HEK293T (cell line): ENCODE measurements around the gene TLE2.
"Not testable (repeated sequence)": the region's sequence is repeated elsewhere in the genome, so short reads cannot be mapped to it uniquely, and the experiment has no call there.

Source experiments
- CTCF ChIA-PET: fragments of 350-600 bp; formaldehyde crosslinking; extraction: SDS; loops from one replicate; lab custom pipeline; 2021; ENCODE audit warnings: antibody characterized with exemption, inconsistent platforms; lab: Yijun Ruan, JAX
- POLR2A ChIA-PET: fragments of 350-600 bp; formaldehyde crosslinking; extraction: SDS; loops from one replicate; lab custom pipeline; 2020; ENCODE audit warnings: antibody characterized with exemption, inconsistent platforms; lab: Yijun Ruan, JAX
- DNase-seq: peaks from one replicate; pipeline ENCODE4 v3.0.0; 2012; ENCODE audit warnings: mixed read lengths; ENCODE audit errors: extremely low spot score
- ARNT ChIP-seq: fragments of 450-650 bp; IDR thresholded peaks from 2 replicates; pipeline ENCODE4 v1.6.1; 2017; ENCODE audit warnings: mild to moderate bottlenecking
- BHLHE40 ChIP-seq: fragments of 450-650 bp; IDR thresholded peaks from 2 replicates; pipeline ENCODE4 v1.6.1; 2016; ENCODE audit warnings: mild to moderate bottlenecking, moderate library complexity, borderline replicate concordance
- CTBP1 ChIP-seq: fragments of 450-650 bp; IDR thresholded peaks from 2 replicates; pipeline ENCODE4 v1.6.1; 2016; ENCODE audit warnings: borderline replicate concordance
- ELF4 ChIP-seq: fragments of 450-650 bp; IDR thresholded peaks from 2 replicates; pipeline ENCODE4 v1.6.1; 2017; ENCODE audit warnings: antibody characterized with exemption
- FOXA1 ChIP-seq: fragments of 450-650 bp; IDR thresholded peaks from 2 replicates; pipeline ENCODE4 v1.6.1; 2016; ENCODE audit warnings: mild to moderate bottlenecking
- FOXK2 ChIP-seq: fragments of 450-650 bp; IDR thresholded peaks from 2 replicates; pipeline ENCODE4 v1.6.1; 2016; ENCODE audit warnings: mild to moderate bottlenecking
- FOXM1 ChIP-seq: fragments of 450-650 bp; IDR thresholded peaks from 2 replicates; pipeline ENCODE4 v1.6.1; 2017; ENCODE audit warnings: mild to moderate bottlenecking, borderline replicate concordance
- HDGF ChIP-seq: fragments of 450-650 bp; IDR thresholded peaks from 2 replicates; pipeline ENCODE4 v1.6.1; 2017; ENCODE audit warnings: antibody characterized with exemption, borderline replicate concordance
- L3MBTL2 ChIP-seq: fragments of 450-650 bp; conservative IDR thresholded peaks from 2 replicates; pipeline ENCODE4 v1.6.1; 2016; ENCODE audit warnings: mild to moderate bottlenecking
- LEF1 ChIP-seq: fragments of 450-650 bp; IDR thresholded peaks from 2 replicates; pipeline ENCODE4 v1.6.1; 2017; ENCODE audit warnings: mild to moderate bottlenecking, borderline replicate concordance
- NFRKB ChIP-seq: fragments of 450-650 bp; IDR thresholded peaks from 2 replicates; pipeline ENCODE4 v1.6.1; 2016; ENCODE audit warnings: mild to moderate bottlenecking, moderate library complexity
- SP1 ChIP-seq: fragments of 450-650 bp; IDR thresholded peaks from 2 replicates; pipeline ENCODE4 v1.6.1; 2017
- SUZ12 ChIP-seq: fragments of 450-650 bp; IDR thresholded peaks from 2 replicates; pipeline ENCODE4 v1.6.1; 2016; ENCODE audit warnings: mild to moderate bottlenecking
- TARDBP ChIP-seq: fragments of 450-650 bp; IDR thresholded peaks from 2 replicates; pipeline ENCODE4 v1.6.1; 2016
- ZNF384 ChIP-seq: fragments of 450-650 bp; IDR thresholded peaks from 2 replicates; pipeline ENCODE4 v1.6.1; 2016
- TF ChIP-seq, protein P1 (sequence below): fragments of 450-650 bp; IDR thresholded peaks from 2 replicates; pipeline ENCODE4 v1.6.1; 2016

Gene TLE2

DNA sequence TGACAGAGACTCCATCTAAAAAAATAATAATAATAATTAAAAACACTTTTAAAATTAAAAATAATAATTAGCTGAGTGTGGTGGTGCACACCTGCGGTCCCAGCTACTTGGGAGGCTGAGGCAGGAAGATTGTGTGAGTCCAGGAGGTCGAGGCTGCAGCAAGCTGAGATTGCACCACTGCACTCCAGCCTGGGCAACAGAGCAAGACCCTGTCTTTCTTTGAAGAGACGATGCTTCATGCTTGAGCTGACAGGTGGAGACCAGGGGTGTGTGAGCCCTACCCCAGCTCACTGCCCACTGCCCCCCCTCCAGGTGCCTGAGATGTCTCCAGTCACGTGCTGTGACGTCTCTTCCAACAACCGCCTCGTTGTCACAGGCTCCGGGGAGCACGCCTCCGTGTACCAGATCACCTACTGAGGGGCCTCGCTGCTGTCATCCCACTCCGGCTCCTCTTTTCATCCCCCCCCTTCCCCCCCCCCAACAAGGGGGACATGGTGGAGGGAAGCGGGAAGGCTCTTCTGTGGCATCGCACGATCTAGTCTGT lies 34.4 kb downstream of the TLE2 start:
- ChIA-PET CTCF (no interaction called here), POLR2A (no interaction called here)
- no peak for DNase-seq
- no peak for TF ChIP-seq FOXA1
- TF ChIP-seq CTBP1, result no peak
- TF ChIP-seq FOXM1, result no peak
- TF ChIP-seq BHLHE40, result no peak
- no peak for TF ChIP-seq TARDBP
- TF ChIP-seq ELF4, result no peak
- TF ChIP-seq ZNF384, result no peak
- no peak for TF ChIP-seq ARNT
- TF ChIP-seq HDGF, result no peak
- no peak for TF ChIP-seq L3MBTL2
- no peak for TF ChIP-seq FOXK2

DNA sequence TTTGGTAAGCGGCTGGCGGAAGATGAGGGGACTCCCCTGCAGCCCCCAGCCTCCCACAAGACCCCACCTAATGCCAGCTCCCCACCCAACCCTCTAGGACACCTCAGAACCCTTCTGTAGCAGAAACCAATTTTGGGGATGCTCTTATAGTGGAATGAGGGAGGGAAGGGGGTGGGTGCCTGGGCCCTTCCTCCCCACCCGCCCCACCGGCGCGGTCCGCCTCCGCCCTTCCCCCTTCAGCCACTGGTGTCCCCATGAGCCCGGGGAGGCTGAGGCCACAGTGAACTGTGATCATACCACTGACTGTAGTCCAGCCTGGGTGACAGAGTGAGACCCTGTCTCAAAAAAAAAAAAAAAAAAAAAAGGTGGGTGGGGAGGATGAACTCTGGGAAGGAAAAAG lies 35.5 kb downstream of the TLE2 start:
- TF ChIP-seq BHLHE40 (no peak), SUZ12 (no peak), FOXM1 (no peak), ARNT (no peak), ZNF384 (no peak), SP1 (no peak), CTBP1 (no peak), TARDBP (no peak)
- POLR2A ChIA-PET, result no interaction called here
- DNase-seq, result no peak
- CTCF ChIA-PET, result no interaction called here

DNA sequence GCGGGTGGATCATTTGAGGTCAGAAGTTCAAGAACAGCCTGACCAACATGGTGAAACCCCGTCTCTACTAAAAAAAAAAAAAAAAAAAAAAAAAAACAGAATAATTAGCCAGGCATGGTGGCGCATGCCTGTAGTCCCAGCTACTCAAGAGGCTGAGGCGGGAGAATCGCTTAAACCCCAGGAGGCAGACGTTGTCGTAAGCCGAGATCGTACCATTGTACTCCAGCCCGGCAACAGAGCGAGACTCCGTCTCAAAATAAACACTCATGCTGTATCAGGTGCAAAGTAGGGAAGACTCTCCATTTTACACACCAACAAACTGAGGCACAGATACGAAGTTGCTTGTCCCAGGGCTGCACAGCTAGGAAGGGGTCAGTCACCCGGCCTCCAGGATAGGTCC lies 36.1 kb downstream of the TLE2 start:
- DNase-seq, result no peak
- POLR2A ChIA-PET, result no interaction called here

DNA sequence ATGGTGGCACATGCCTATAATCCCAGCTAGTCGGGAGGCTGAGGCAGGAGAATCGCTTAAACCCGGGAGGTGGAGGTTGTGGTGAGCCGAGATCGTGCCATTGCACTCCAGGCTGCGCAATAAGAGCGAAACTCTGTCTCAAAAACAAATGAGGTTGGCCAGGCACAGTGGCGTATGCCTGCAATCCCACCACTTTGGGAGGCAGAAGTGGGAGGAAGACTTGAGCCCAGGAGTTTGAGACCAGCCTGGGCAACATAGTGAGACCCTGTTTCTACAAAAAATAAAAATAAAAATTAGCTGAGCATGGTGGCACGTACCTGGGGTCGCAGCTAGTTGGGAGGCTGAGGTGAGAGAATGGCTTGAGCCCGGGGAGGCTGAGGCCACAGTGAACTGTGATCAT lies 36.7 kb downstream of the TLE2 start:
- DNase-seq, POLR2A ChIA-PET, CTCF ChIA-PET: not testable (repeated sequence)

More for the DNA sequence above, 36.1 kb downstream of the TLE2 start:
- TF ChIP-seq ARNT (no peak), FOXA1 (no peak), HDGF (no peak), FOXM1 (no peak)
- CTCF ChIA-PET, result no interaction called here

DNA sequence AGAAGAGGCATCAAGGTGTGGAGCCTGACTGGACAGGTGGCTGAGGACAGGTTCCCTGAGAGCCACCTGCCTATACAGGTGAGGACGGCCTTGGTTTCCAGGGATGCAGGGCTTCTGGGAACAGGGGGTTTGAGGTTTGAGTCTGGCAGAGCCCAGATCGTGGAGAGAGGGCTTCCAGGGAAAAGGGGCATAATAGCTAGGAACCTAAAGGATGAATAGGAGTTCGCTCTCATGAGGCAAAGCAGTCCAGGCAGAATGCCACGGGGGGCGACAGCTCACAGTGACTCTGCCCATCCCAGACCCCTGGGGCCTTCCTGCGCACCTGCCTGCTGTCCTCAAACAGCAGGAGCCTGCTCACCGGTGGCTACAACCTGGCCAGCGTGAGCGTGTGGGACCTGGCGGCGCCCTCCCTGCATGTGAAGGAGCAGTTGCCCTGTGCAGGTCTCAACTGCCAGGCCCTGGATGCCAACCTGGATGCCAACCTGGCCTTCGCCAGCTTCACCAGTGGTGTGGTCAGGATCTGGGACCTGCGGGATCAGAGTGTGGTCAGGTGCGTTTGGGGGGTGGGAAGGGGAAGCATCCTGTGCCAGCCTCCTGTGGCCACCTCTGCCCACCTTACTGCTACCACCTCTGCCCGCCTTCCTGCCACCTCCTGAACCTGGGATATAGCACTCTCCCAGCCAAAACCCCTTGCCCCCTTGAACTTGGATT lies 39.7 kb downstream of the TLE2 start:
- TF ChIP-seq ELF4 (no peak), SUZ12 (no peak), SP1 (no peak), FOXK2 (no peak), ZNF384 (no peak), FOXM1 (no peak), NFRKB (no peak), HDGF (no peak), BHLHE40 (no peak), L3MBTL2 (no peak), TARDBP (no peak), CTBP1 (no peak), ARNT (no peak)
- TF ChIP-seq, protein P1, sequence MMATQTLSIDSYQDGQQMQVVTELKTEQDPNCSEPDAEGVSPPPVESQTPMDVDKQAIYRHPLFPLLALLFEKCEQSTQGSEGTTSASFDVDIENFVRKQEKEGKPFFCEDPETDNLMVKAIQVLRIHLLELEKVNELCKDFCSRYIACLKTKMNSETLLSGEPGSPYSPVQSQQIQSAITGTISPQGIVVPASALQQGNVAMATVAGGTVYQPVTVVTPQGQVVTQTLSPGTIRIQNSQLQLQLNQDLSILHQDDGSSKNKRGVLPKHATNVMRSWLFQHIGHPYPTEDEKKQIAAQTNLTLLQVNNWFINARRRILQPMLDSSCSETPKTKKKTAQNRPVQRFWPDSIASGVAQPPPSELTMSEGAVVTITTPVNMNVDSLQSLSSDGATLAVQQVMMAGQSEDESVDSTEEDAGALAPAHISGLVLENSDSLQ, result no peak
- POLR2A ChIA-PET, result no interaction called here
- no peak for DNase-seq
- CTCF ChIA-PET, result no interaction called here

DNA sequence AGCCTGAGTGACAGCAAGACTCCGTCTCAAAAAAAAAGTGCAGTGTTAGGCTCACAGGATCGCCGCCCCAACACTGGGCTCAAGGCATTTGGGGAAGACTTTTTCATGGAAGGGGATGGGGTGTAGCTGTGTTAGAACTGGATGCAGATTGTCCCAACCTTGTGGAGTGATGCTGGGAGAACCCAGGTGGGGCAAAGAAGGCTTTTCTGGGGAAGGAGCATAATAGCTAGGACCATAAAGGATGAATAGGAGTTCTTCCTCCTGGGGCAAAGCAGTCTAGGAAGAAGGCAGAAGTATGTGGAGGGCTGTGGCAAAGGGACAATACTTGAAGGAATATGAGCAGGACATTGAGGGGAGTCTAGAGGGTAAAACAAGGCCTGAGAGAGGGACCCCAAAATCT lies 40.5 kb downstream of the TLE2 start:
- CTCF ChIA-PET, result no interaction called here
- POLR2A ChIA-PET, result interaction anchor here (0.6 kb wide), 1 partner anchor 57 kb away, joined by 3 read pairs; no protein-coding TSS in a partner anchor
- no peak for DNase-seq
- TF ChIP-seq HDGF, result no peak
- no peak for TF ChIP-seq SUZ12

DNA sequence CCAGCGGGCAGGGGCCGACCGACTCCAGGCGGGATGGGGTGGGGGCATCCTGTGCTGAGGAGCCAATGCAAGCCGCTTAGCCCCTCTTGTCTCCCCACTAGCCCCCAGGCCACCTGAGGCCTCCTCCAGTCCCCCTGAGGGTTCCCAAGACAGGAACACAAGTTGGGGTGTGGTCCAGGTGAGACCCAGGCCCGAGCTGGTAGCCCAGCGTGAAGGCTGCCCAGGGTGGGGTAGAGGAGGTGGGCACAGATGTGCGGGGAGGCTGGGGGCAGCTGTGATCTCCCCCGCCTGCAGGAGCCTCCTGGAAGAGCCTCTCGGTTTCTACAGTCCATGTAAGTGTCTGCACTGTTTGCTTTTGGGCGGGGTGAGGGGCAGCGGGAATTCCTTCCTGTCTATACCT lies 41.3 kb downstream of the TLE2 start:
- TF ChIP-seq CTBP1 (no peak), TARDBP (no peak), ELF4 (no peak), FOXM1 (no peak), FOXA1 (no peak), NFRKB (no peak), LEF1 (no peak), ARNT (no peak), SP1 (no peak), ZNF384 (no peak), HDGF (no peak), FOXK2 (no peak), L3MBTL2 (no peak), BHLHE40 (no peak)
- TF ChIP-seq, protein P1, result no peak
- ChIA-PET POLR2A (interaction anchor here (0.9 kb wide), 2 partner anchors 37 to 104 kb away, joined by 3 read pairs; no protein-coding TSS in a partner anchor), CTCF (no interaction called here)
- no peak for DNase-seq
